Endodermal cell (in vitro differentiated cells): ENCODE results near the gene ACSF2. TPM values are rescaled to one million over a fixed set of nuclear protein-coding genes. Genes with fewer than 3 reads are reported as not detected.
A peak's percentile ranks its signal among the peaks of the same experiment; 100 is the strongest.
"Not testable (repeated sequence)": the region's sequence is repeated elsewhere in the genome, so short reads cannot be mapped to it uniquely, and the experiment has no call there.

Experiments
- DNase-seq: peaks from one replicate; pipeline ENCODE4 v3.0.0-alpha.2; 2017
- H3K27ac ChIP-seq: 2 replicates; pipeline ENCODE4 v1.5.1; 2013; ENCODE audit warnings: mild to moderate bottlenecking, low read depth, low read length, moderate library complexity
- H3K27me3 ChIP-seq: 2 replicates; pipeline ENCODE4 v1.6.1; 2013; ENCODE audit warnings: mild to moderate bottlenecking, low read length, moderate library complexity; ENCODE audit not compliant: insufficient read depth, control insufficient read depth, poor library complexity, severe bottlenecking
- H3K36me3 ChIP-seq: 2 replicates; pipeline ENCODE4 v1.7.0; 2013; ENCODE audit warnings: mild to moderate bottlenecking, low read length, moderate library complexity; ENCODE audit not compliant: control insufficient read depth, insufficient read depth
- H3K4me1 ChIP-seq: one replicate; pipeline ENCODE4 v1.7.0; 2013; ENCODE audit warnings: low read length; ENCODE audit not compliant: control insufficient read depth, insufficient read depth
- H3K4me3 ChIP-seq: 2 replicates; pipeline ENCODE4 v1.5.1; 2013; ENCODE audit warnings: mild to moderate bottlenecking, low read length, moderate library complexity
- H3K9ac ChIP-seq: 2 replicates; pipeline ENCODE4 v1.6.1; 2013; ENCODE audit warnings: mild to moderate bottlenecking, low read length, moderate library complexity; ENCODE audit not compliant: poor library complexity, severe bottlenecking; ENCODE audit errors: extremely low read depth
- H3K9me3 ChIP-seq: 2 replicates; pipeline ENCODE4 v1.6.1; 2013; ENCODE audit warnings: mild to moderate bottlenecking, low read length, moderate library complexity; ENCODE audit not compliant: control insufficient read depth
- H3K27ac Mint-ChIP-seq: 2 replicates; pipeline ENCODE4 v1.8.0; 2020; ENCODE audit warnings: mixed read lengths
- H3K27me3 Mint-ChIP-seq: 2 replicates; pipeline ENCODE4 v1.8.0; 2021; ENCODE audit warnings: mild to moderate bottlenecking, mixed read lengths; ENCODE audit not compliant: insufficient read depth
- H3K36me3 Mint-ChIP-seq: 2 replicates; pipeline ENCODE4 v1.8.0; 2020; ENCODE audit warnings: low read depth, mixed read lengths
- H3K4me1 Mint-ChIP-seq: 2 replicates; pipeline ENCODE4 v1.8.0; 2020; ENCODE audit warnings: mixed read lengths
- H3K4me3 Mint-ChIP-seq: 2 replicates; pipeline ENCODE4 v1.8.0; 2020; ENCODE audit warnings: mild to moderate bottlenecking, moderate library complexity, mixed read lengths
- H3K9me3 Mint-ChIP-seq: 2 replicates; pipeline ENCODE4 v1.8.0; 2020; ENCODE audit warnings: mild to moderate bottlenecking, mixed read lengths
- WGBS, 2 experiments: methylation state at CpG; one replicate each; pipeline versions ENCODE4 v1.1.5 to v1.1.7; 2013; ENCODE audit warnings: missing lambda C conversion rate in 2 of 2, mixed read lengths in 1 of 2; ENCODE audit not compliant: insufficient coverage in 1 of 2, insufficient read length in 1 of 2; 5-methylcytosine and 5-hydroxymethylcytosine counted together
- total RNA-seq, 2 donors: library from RNA; stranded (reverse); fragmentation: NEBNext Ultra II Directional in 1 of 2; extraction: Animal tissue kit (Norgen Biotek cat#: 25700) in 1 of 2; gene quantifications; 2 replicates in 1 of 2; 3 replicates in 1 of 2; pipeline ENCODE4 v1.2.1, GENCODE V29; 2021
- TF ChIP-seq, protein P1 (sequence below): fragments of 200-600 bp; sonication (generic); conservative IDR thresholded peaks from 2 replicates; pipeline ENCODE4 v1.5.0; 2021; ENCODE audit warnings: antibody characterized with exemption, mild to moderate bottlenecking

ACSF2 gene
- total RNA-seq, 2 donors from 2014 or later = 61.7 to 76.5 TPM

DNA sequence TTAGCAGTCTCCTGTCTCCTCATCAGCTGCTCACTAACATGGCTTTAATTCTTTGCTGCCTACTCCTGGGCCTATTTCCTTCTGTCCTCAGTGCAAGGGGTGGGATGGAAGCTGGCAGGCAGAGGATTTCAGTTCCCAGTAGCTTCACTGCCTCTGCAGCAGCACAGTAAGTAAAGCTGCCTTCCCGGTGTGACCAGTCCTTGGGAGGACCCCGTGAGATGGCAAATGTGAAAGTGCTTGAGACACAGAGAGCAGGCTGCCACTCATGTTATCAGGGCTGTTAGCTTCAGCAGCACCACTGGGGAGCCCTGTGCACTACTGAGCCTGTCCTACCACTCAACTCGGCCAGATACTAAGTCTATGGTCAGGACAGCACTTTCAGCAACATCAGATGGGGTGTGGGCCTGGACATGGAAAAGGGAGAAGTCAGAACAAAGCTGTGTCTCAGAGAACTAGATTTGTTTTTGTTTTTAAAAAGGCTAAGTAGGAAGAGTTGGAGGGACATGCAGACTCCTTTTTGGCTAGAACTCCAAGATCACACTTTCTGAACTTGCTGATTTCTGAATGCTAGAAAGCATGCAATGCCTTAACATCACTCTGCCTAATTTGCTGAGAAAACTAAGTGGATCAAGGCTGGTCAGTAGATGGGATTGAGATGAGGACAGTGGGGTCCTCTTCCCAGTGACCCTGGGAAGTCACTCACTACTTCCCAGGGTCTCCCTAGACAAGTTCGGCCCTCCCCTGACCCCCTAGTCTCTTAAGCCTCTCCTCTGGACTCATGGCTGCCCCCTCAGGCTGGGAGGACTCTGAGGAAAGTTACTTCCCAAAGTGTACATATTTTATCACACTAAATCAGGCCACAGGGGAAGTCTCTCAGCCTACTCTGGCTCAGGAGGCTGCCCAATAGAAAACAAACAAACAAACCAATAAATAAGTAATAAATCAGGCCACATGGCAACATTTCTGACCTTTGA is 1.1 kb downstream of the ACSF2 start:
- no peaks in the 10 kb centered on the region for H3K36me3 ChIP-seq
- H3K4me3 ChIP-seq = peak overlapping the region; percentile 89
- no peaks in the 10 kb centered on the region for H3K27me3 Mint-ChIP-seq
- H3K9me3 Mint-ChIP-seq = no peaks in the 10 kb centered on the region
- no peaks in the 10 kb centered on the region for H3K27me3 ChIP-seq
- H3K9me3 ChIP-seq = no peaks in the 10 kb centered on the region
- TF ChIP-seq, protein P1, sequence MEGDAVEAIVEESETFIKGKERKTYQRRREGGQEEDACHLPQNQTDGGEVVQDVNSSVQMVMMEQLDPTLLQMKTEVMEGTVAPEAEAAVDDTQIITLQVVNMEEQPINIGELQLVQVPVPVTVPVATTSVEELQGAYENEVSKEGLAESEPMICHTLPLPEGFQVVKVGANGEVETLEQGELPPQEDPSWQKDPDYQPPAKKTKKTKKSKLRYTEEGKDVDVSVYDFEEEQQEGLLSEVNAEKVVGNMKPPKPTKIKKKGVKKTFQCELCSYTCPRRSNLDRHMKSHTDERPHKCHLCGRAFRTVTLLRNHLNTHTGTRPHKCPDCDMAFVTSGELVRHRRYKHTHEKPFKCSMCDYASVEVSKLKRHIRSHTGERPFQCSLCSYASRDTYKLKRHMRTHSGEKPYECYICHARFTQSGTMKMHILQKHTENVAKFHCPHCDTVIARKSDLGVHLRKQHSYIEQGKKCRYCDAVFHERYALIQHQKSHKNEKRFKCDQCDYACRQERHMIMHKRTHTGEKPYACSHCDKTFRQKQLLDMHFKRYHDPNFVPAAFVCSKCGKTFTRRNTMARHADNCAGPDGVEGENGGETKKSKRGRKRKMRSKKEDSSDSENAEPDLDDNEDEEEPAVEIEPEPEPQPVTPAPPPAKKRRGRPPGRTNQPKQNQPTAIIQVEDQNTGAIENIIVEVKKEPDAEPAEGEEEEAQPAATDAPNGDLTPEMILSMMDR = peak; percentile 51
- H3K27ac Mint-ChIP-seq = peak overlapping the region; percentile 17
- peak overlapping the region; percentile 29 for H3K27ac ChIP-seq
- peak overlapping the region; percentile 30 for H3K9ac ChIP-seq
- DNase-seq = peak; percentile 84
- peaks cover 18% of the 10 kb centered on the region for H3K4me1 Mint-ChIP-seq
- 25 to 53% methylated on average over 3 to 4 of the region's 4 CpGs for WGBS, 2 experiments
- H3K4me3 Mint-ChIP-seq = peak overlapping the region; percentile 70
- no peaks in the 10 kb centered on the region for H3K36me3 Mint-ChIP-seq
- H3K4me1 ChIP-seq = peaks cover 10% of the 10 kb centered on the region

DNA sequence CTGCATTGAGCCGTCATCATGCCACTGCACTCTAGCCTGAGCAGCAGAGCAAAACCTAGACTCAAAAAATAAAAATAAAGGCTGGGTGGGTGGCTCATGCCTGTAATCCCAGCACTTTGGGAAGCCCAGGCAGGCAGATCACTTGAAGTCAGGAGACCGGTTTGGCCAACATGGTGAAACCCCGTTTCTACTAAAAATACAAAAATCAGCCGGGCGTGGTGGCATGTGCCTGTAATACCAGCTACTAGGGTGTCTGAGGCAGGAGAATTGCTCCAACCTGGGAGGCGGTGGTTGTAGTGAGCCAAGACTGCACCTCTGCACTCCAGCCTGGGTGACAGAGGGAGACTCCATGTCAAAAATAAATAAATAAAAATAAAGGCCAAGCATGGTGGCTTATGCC is 2.1 kb downstream of the ACSF2 start:
- not testable (repeated sequence) for H3K36me3 ChIP-seq, H3K27me3 Mint-ChIP-seq, DNase-seq, H3K27ac Mint-ChIP-seq, H3K9me3 Mint-ChIP-seq, H3K9me3 ChIP-seq, H3K4me3 ChIP-seq, H3K9ac ChIP-seq, H3K27ac ChIP-seq, H3K27me3 ChIP-seq, H3K36me3 Mint-ChIP-seq
- Mint-ChIP-seq H3K4me1 (peaks cover 18% of the 10 kb centered on the region), H3K4me3 (peak overlapping the region; percentile 70)
- WGBS, 2 experiments = 87 to 88% methylated on average over 5 to 6 of the region's 6 CpGs
- peaks cover 10% of the 10 kb centered on the region for H3K4me1 ChIP-seq

DNA sequence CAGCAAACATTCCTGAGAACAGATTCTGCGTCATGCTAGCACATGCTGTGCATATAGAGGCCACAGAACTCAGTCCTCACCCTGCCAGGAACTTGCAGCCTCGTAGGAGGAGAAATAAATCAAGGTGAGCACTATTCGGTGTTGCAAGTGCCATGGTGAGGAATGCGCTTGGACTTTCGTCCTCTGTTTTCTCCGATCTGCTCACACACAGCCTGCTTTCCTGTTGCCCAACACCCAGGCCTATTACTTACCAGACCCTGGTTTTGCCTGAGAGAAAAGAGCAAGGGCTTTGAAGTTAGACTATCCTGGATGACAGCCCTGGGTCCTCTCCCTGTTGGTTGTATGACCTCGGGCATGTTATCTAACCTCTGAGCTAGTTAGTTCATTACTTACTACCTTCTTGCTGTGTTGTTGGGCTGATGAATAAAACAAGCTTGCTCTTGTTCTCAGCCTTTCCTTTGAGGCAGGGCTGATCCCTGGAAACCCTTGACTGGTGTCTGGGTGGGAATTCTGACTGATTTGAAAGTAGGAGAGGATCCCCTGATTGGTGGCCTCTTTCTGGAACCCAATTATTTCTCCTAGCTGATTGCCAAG is 2.9 kb downstream of the ACSF2 start:
- TF ChIP-seq, protein P1 = no peak
- peaks cover 18% of the 10 kb centered on the region for H3K4me1 Mint-ChIP-seq

More for the DNA sequence above, 2.9 kb downstream of the ACSF2 start:
- no peak overlapping the region for H3K9ac ChIP-seq
- H3K9me3 ChIP-seq = no peaks in the 10 kb centered on the region
- H3K27ac Mint-ChIP-seq = no peak overlapping the region
- H3K27me3 Mint-ChIP-seq = no peaks in the 10 kb centered on the region
- WGBS, 2 experiments = 91 to 99% methylated on average over 5 to 7 of the region's 7 CpGs
- H3K36me3 Mint-ChIP-seq = peaks cover 7% of the 10 kb centered on the region
- peaks cover 10% of the 10 kb centered on the region for H3K4me1 ChIP-seq
- no peaks in the 10 kb centered on the region for H3K36me3 ChIP-seq
- H3K4me3 Mint-ChIP-seq = no peak overlapping the region
- DNase-seq = no peak
- no peak overlapping the region for H3K27ac ChIP-seq
- no peaks in the 10 kb centered on the region for H3K9me3 Mint-ChIP-seq
- no peaks in the 10 kb centered on the region for H3K27me3 ChIP-seq
- no peak overlapping the region for H3K4me3 ChIP-seq
